ENCODE data around the gene SCAI.
A peak's percentile ranks its signal among the peaks of the same experiment; 100 is the strongest.
"Not testable (repeated sequence)": the region's sequence is repeated elsewhere in the genome, so short reads cannot be mapped to it uniquely, and the experiment has no call there.

Gene SCAI

DNA sequence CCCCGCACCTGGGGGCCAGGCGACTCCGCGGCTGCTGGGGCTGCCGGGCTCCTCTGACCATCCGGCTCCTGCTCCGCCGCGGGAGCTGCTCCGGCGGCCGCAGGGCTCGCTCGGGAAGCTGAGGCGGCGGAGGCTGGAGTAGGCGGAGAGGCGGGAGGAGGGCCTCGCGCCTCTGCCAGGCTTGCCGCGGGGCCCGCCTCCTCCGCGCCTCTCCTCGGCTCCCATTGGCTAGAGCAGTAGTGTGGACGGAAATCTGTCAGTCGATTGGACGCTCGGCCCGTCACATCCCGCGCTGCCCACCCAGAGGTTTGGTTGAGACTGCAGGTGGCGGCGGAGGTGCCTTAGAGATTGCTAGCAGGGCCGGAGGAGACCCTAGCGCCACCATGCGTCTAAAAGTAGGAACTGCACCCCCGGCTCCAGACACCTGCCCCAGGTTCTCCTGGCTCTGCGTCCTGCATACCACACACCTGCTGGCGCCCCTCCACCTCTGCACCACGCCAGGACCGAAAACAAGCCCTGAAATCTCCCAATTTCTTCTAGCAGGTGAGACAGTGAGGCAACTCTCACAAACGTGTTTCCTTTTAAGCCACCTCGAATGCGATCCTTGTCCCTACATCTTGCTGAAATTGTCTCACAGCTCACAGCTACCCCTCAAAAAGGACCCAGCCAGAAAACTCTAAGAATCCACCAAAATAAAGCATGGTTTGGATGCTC lies at the start of gene SCAI:
Gene SCAI, minus strand, starts transcription at position 152 of the 714 bp plus-strand sequence. Its CDS starts 91 bp downstream, at position 61.
- peak; percentile 93 for DNase-seq (ENCODE audit: low read depth)

DNA sequence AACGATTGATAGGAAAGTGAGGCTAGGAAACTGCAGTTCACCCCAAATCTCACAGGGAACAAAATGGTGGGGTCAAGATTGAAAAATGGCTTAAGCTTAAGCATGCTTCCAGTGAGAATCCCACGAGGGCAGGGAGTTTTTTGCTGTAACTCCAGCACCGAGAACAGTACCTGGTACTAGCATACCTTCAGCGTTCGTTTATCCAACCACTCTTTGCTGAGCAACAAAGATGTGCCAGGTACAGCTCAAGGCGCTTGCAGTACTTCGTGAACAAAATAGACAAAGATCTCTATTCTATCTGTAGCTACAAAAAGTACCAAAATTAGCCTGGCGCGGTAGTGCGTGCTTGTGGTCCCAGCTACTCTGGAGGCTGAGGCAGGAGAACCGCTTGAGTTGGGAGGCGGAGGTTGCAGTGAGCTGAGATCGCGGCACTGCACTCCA lies 47.1 kb upstream of the SCAI start:
- DNase-seq (ENCODE audit: low read depth), result no peak

GRCh38 chr9:125189361-125190289 lies 46.3 kb upstream of the SCAI start, which contains the start of gene PPP6C:
TSS of gene PPP6C (minus strand) at chr9:125189803. CDS start at chr9:125189718, 85 bp downstream.
- peak; percentile 79 for DNase-seq (ENCODE audit: low read depth)

DNA sequence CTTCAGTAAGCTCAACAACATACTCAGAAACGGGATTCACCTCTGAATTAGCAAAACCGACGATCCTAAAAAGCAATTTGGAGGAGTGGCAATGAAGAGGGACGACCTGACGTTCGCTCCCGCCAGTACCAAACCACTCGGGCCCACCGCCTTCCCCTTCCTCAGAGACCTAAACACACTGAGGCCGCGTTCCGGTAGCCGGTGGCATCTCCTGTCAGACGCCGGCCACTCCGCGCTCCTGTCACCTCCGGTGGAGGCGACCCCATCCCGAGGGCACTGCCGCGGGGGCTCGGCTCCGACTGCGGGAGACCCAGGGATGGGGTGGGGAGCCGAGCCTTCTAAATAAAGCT lies 45.7 kb upstream of the SCAI start:
- no peak for DNase-seq (ENCODE audit: low read depth)

DNA sequence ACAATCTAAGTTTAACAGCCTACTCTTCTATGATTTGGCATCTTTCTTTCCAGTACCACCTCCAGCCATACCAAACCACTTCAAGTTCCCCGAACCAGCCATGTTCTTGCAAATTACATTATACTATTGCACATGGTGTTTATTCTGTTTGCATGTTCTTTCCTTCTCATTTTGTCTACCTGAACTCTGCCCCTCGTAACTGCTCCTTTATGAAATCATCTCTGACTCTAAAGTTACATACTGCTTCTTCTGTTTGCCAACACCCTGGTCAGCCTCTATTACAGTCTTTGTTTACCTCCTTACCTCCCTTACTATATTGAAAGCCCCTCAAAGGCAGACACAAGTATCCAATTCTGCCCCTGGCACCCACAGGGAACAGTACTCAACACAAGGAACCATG lies 40.2 kb upstream of the SCAI start:
- no peak for DNase-seq (ENCODE audit: low read depth)

GRCh38 chr9:125183054-125183453 lies 39.7 kb upstream of the SCAI start:
- DNase-seq (ENCODE audit: low read depth), result peak; percentile 29

GRCh38 chr9:125181756-125182155 lies 38.4 kb upstream of the SCAI start:
- DNase-seq (ENCODE audit: low read depth), result not testable (repeated sequence)

GRCh38 chr9:125180876-125181275 lies 37.5 kb upstream of the SCAI start:
- DNase-seq (ENCODE audit: low read depth), result no peak

GRCh38 chr9:125179776-125180175 lies 36.4 kb upstream of the SCAI start:
- DNase-seq (ENCODE audit: low read depth), result not testable (repeated sequence)

DNA sequence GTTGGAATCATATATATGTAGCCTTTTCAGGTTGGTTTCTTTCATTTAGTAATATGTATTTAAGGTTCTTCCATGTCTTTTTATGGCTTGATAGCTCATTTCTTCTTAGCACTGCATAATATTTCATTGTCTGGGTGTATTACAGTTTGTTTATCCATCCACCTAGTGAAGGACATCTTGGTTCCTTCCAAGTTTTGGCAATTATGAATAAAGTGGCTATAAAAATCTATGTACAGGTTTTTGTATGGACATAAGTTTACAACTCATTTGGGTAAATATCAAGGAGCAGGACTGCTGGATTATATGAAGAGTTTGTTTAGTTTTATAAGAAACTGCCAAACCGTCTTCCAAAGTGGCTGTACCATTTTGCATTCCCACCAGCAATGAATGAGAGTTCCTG lies 34.6 kb upstream of the SCAI start:
- DNase-seq (ENCODE audit: low read depth), result no peak

- DNase-seq (ENCODE audit: low read depth), result no peak
Observed at GRCh38 chr9:125176636-125177035, 33.3 kb upstream of the SCAI start.

DNA sequence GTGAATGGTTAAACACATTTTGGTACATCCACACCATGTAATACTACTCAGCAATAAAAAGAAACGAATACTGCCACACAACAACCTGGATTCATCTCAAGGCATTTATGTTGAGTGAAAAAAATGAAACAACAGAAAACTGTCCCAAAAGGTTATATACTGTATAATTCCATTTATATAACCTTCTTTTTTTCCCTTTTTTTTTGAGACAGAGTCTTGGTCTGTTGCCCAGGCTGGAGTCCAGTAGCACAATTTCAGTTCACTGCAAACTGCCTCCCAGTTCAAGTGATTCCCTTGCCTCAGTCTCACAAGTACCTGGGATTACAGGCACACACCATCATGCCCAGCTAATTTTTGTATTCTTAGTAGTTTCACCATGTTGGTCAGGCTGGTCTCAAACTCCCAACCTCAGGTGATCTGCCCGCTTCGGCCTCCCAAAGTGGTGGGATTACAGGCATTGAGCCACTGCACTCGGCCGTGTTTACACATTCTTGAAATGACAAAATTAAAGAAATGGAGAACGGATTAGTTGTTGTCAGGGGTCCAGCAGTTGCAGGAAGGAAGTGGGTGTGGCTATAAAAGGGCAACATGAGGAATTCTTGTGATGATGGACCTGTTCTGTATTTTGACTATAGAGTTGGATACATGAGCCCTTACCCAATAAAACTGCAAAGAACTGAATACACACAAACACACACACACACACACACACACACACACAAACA lies 28.9 kb upstream of the SCAI start:
- DNase-seq (ENCODE audit: low read depth), result no peak

DNA sequence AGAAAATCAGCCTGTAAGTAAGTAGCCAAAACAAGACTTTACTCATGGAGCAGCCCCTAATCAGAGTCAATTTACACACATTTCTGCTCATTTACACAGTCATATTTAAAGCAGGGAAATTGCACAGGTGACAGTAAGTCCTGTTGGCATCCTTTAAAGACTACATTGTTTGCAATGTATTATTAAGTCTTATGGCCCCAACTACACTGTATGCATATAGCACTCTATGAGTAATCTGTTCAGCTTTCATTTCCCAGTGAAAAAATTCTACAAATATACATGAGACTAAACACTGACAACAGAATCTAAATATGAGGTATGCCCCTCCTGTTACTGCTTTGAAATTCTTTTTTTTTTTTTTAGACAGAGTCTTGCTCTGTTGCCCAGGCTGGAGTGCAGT lies 26.6 kb upstream of the SCAI start:
- no peak for DNase-seq (ENCODE audit: low read depth)

DNA sequence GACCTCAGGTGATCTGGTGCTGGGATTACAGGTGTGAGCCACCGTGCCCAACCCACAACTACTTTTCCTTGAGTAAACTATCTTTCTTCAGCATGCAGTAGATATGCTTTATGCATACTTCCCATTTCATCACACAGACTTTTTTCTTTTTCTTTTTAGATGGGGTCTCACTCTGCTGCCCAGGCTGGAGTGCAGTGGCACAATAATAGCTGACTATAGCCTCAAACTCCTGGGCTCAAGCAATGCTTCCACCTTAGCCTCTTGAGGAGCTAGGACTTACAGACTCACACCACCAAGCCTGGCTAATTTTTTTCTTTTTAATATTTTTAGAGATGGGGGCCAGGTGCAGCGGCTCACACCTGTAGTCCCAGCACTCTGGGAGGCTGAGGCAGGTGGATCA lies 23.4 kb upstream of the SCAI start:
- no peak for DNase-seq (ENCODE audit: low read depth)

DNA sequence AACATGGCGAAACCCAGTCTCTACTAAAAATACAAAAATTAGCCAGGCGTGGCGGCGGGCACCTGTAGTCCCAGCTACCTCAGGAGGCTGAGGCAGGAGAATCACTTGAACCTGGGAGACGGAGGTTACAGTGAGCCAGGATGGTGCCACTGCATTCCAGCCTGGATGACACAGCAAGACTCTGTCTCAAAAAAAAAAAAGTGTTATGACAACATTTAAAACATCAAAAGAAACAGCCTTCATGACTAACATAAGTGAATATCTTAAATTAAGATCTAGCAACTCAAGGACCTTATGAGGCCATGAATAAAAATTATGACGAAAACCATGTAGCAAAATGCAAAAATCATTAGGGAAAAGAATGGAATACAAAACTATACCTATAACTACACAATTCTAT lies 19.6 kb upstream of the SCAI start:
- not testable (repeated sequence) for DNase-seq (ENCODE audit: low read depth)

DNA sequence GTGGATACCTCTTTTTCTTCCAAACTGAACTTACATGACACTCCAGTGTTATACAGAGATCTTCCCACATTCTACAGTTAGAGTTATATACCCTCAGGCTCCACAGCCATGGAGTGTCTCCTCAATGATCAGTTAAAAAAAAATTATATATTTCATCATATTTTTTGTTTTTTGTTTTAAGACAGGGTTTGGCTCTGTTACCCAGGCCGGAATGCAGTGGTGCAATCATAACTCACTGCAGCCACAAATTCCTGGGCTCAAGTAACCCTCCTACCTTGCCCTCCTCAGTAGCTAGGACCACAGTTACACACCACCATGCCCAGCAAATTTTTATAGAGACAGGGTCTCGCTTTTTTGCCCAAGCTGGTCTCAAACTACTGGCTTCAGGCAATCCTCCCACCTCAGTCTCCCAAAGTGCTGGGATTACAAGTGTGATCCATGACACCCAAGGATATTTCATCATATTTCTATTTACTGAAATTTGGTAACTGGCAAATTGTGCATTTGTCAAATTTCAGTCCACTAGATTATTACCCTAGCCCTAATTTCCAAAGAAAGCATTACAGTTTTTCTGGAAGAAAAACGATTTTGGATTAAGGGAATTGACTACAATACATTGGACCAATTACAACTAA lies 18.1 kb upstream of the SCAI start:
- no peak for DNase-seq (ENCODE audit: low read depth)

- no peak for DNase-seq (ENCODE audit: low read depth)
Observed at GRCh38 chr9:125160750-125161149, 17.4 kb upstream of the SCAI start.

DNA sequence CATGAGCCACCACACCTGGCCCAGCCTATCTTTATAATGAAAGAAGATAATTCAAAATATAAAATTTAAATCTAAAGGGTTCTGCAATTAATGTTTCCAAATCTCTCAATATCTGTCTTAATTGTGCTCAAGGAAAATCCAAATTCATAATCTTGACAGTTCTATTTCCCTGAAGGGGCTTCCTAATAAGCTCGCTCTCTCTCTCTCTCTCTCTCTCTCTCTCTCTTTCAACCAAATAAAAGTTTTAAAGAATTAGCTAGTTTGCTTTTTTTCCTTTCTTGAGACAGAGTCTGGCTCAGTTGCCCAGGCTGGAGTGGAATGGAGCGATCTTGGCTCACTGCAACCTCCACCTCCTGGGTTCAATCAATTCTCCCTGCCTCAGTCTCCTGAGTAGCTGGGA lies 13.2 kb upstream of the SCAI start:
- no peak for DNase-seq (ENCODE audit: low read depth)

DNA sequence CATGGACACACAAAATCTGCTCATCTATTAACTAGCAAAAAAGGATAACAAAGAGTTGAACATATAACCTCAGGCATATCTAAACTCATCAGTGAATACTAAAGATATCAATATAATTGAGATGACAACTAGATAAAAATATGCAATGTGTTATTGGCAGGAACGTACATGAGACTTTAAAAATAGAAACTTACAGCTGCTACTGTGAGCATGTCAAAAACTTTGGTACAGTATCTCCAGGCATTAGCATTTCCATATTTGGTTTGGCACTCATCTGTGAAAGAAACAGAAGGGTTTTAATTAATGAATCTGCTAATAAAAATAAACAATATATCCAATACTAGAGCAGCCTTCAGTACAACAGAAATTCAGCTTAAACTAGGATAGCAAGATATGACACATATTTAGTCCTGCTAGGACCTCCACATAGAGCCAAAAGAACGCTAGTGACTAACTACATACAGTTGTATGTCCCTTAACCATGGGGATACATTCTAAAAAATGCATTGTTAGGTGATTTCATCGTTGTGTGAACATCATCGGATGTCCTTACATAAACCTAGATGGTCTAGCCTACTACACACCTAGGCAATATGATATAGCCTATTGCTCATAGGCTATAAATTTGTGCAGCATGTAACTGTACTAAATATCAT lies 10.5 kb upstream of the SCAI start:
- no peak for DNase-seq (ENCODE audit: low read depth)

DNA sequence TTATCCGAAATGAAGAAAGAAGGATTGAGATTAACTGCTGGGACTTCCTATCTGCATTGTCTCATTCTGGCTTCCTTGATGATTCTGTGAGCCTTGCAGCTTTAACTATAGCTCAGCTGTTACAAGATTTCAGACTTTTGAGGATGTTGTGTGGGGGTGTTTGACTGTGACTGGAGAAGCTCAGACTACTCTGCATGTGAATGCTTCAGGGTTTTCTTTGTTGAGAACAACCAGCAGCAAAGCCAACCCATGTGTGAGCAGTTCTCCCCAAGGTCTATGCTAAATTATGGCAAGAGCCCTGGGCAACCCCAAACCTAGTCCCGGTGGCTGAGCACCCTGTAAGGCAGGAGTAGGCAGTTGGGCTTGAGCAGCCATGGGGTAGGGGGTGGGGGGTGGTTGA lies 8.4 kb upstream of the SCAI start:
- no peak for DNase-seq (ENCODE audit: low read depth)
